Measurements from ENCODE around the gene DBH.

Gene DBH

DNA sequence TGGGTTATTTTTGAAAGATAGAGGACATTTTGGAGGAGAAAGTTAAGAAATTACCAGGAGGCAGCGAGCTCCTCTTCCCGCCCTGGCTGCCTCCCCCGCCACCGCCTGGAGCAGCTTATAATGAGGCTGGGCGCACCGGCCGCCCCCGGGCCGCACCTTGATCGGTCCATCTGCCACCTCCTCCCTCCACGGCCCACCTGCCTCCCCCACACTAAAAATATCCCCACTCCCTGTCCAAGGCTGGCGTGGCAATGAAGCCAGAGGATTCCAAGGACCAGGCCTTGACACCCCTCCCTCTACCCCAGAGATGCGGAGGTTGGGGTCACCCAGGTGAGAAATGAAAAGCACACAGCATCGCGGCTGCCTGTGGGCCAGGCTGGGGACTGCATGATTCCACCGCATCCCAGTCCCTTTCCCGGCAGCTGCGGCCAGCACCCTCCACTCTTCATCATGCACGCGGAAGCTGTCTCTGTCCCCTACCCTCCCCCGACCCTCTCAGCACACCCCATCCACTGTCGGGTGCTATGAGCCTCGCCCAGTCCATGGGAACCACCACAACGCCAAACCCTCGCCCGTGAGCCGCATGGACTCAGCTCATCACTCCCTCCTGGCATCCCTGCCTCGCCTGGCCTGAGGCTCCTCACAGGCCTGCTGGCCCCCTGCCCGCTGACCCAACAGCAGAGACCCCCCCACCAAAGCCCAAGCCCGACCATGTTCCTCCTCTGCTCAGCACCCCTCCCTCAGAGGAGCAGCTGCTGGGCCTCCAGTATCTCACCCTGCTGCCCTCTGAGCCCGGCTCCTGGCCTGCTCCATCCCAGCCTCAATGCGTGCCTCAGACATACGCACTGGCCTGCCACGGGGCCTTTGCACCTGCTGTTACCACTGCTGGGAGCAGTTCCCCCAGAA lies 51.9 kb downstream of the DBH start:
- Histone ChIP-seq H3K9me3 (replicated peaks in 1 of 11) (no peaks in the 10 kb centered on the region), H3K9ac (no peak overlapping the region), H3K4me1 (peaks cover 23 to 64% (median 59%) of the 10 kb centered on the region in 10 experiments), H3K36me3 (peaks cover 0 to 7% (median under 1%) of the 10 kb centered on the region in 11 experiments; a peak in 3 of 22 replicates), H3K27ac (no peak overlapping the region), H3K4me3 (no peak overlapping the region), H3K4me2 (no peak overlapping the region), H3K27me3 (no peaks in the 10 kb centered on the region), H4K20me1 (0 out of 22 replicates have a peak, but pooled peaks cover 0 to 5% (median 0%) of the 10 kb centered on the region in 11 experiments)
- TF ChIP-seq Cebpa-rat (IDR thresholded peaks at IDR 0.05): no peak

DNA sequence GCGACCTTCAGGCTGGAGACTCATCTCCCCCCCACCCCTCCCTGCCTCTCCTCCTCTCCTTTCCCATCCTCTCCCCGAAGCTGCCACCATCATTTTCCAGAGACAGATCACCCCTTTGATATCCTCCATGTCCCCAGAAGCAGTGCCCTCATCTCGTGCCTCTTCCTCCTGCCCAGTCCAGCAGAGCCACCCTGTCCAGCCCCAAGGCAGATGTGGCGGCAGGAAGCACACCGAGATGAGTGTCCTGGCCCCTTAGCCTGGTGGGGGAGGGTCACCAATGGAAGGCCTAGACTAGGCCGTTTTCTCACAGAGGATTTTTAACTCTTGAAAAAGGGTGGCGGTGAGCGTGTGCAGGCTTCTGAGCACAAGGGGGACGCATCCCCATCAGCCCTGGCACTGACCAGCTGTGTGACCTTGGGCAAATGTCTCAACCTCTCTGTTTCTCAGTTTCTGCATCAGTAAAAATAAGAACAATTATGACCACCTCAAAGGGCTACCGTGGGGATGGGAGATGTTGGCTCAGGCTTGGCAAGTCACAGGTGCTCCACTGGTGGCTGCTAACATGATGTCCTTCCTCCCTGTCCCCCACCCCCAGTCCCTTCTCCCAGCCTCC lies 53.1 kb downstream of the DBH start:
- Histone ChIP-seq H3K36me3 (peaks cover 0 to 15% (median 8%) of the 10 kb centered on the region in 11 experiments; a peak in 7 of 22 replicates), H3K27ac (no peak overlapping the region), H3K4me2 (no peak overlapping the region), H3K27me3 (no peaks in the 10 kb centered on the region), H3K4me1 (peaks cover 12 to 54% (median 48%) of the 10 kb centered on the region in 10 experiments), H3K9ac (no peak overlapping the region), H4K20me1 (0 out of 22 replicates have a peak, but pooled peaks cover 0 to 5% (median 0%) of the 10 kb centered on the region in 11 experiments), H3K9me3 (replicated peaks in 1 of 11) (no peaks in the 10 kb centered on the region), H3K4me3 (no peak overlapping the region)
- TF ChIP-seq Cebpa-rat (IDR thresholded peaks at IDR 0.05): no peak

DNA sequence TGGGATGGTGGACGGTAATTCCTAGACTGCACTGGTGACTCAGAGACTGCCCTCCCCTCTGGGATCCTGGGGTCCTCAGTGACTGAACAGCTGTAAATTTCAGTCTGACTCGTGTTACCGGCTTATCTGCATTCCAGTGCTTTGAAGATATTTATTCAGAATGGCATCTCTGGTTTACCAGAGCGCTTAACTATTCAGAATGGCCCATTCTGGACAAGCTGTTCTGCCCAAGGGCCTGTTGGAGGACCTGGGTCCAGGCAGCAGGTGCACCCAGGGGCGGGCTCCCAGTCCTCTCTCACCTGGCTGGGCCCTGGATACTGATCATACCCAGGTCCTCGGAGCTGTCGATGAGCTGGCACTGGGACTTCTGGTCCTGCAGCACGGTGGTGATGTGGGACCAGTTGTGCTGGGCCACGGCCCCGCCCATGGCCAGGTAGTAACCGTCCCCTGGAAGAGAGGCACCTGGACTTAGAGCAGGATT lies 54.0 kb downstream of the DBH start:
- Histone ChIP-seq H3K36me3 (peaks cover 0 to 17% (median 11%) of the 10 kb centered on the region in 11 experiments; a peak in 7 of 22 replicates), H3K4me2 (no peak overlapping the region), H3K27ac (no peak overlapping the region), H3K27me3 (no peaks in the 10 kb centered on the region), H3K4me1 (peaks cover 7 to 54% (median 47%) of the 10 kb centered on the region in 10 experiments; a peak in 18 of 20 replicates), H4K20me1 (0 out of 22 replicates have a peak, but pooled peaks cover 0 to 5% (median 0%) of the 10 kb centered on the region in 11 experiments), H3K9ac (0 out of 22 replicates have a peak overlapping the region, but pooled peaks of 1 of the 11 experiments have one; percentile 9), H3K4me3 (no peak overlapping the region), H3K9me3 (replicated peaks in 1 of 11) (no peaks in the 10 kb centered on the region)
- TF ChIP-seq Cebpa-rat (IDR thresholded peaks at IDR 0.05): no peak

- Histone ChIP-seq H3K27me3 (no peaks in the 10 kb centered on the region), H4K20me1 (peaks cover 0 to 5% (median 0%) of the 10 kb centered on the region in 11 experiments; a peak in 1 of 22 replicates), H3K4me2 (peak overlapping the region in 9 of 11 experiments; percentile 0 to 57 (median 18); a peak in 9 of 22 replicates), H3K36me3 (peaks cover 0 to 17% (median 11%) of the 10 kb centered on the region in 11 experiments; a peak in 7 of 22 replicates), H3K9ac (peak overlapping the region in 1 of 11 experiments; percentile 7; a peak in 1 of 22 replicates), H3K27ac (no peak overlapping the region), H3K4me1 (peaks cover 7 to 53% (median 44%) of the 10 kb centered on the region in 10 experiments; a peak in 18 of 20 replicates), H3K4me3 (no peak overlapping the region), H3K9me3 (replicated peaks in 1 of 11) (no peaks in the 10 kb centered on the region)
- no peak for TF ChIP-seq Cebpa-rat (IDR thresholded peaks at IDR 0.05)
These were observed 55.0 kb downstream of the DBH start for GRCh38 chr9:133691191-133691590.

GRCh38 chr9:133691626-133692363 lies 55.6 kb downstream of the DBH start:
- no peak overlapping the region for H3K27ac ChIP-seq
- peaks cover 7 to 49% (median 42%) of the 10 kb centered on the region in 10 experiments; a peak in 18 of 20 replicates for H3K4me1 ChIP-seq
- H3K4me3 ChIP-seq: no peak overlapping the region
- H4K20me1 ChIP-seq: peaks cover 0 to 5% (median 0%) of the 10 kb centered on the region in 11 experiments; a peak in 1 of 22 replicates
- peak overlapping the region in 1 of 11 experiments; percentile 7; a peak in 1 of 22 replicates for H3K9ac ChIP-seq
- peaks cover 0 to 17% (median 11%) of the 10 kb centered on the region in 11 experiments; a peak in 7 of 22 replicates for H3K36me3 ChIP-seq
- peak overlapping the region in 10 of 11 experiments; percentile 0 to 57 (median 26); a peak in 13 of 22 replicates for H3K4me2 ChIP-seq
- H3K9me3 ChIP-seq (replicated peaks in 1 of 11): no peaks in the 10 kb centered on the region
- no peaks in the 10 kb centered on the region for H3K27me3 ChIP-seq
- no peak for TF ChIP-seq Cebpa-rat (IDR thresholded peaks at IDR 0.05)

DNA sequence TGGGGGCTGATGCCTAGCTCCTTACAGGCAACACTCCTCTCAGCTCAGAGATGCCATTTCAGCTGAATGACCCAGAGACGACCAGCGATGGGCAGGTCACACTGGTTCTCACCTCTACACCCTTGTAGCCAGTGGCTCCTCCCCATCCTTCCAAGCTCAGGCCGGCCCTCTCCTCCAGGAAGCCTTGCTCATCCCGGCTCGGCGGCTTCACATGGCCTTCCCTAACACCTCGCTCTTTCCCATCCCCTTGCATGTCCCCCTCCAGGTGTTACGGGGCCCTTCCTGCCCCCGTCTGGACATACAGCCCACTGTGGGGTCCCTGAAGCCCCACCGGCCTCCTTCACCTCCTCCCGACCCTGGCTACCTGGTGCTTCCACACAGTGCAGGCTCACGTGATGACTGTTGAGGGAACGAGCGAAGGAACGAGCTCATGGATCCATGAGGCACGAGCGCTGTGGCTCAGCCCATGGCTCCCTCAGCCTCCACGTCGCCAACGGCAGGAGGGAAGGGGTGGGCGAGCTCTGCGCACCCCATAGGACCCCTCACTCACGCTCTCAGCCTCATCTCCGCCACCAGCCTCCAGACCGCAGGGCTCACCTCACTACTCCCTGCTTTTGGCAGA lies 56.3 kb downstream of the DBH start:
- no peaks in the 10 kb centered on the region for H3K9me3 ChIP-seq (replicated peaks in 1 of 11)
- TF ChIP-seq Cebpa-rat (IDR thresholded peaks at IDR 0.05): no peak
- H4K20me1 ChIP-seq: peaks cover 0 to 5% (median 0%) of the 10 kb centered on the region in 11 experiments; a peak in 1 of 22 replicates
- H3K4me1 ChIP-seq: peaks cover 7 to 42% (median 36%) of the 10 kb centered on the region in 10 experiments; a peak in 18 of 20 replicates
- H3K27ac ChIP-seq: no peak overlapping the region
- H3K4me3 ChIP-seq: no peak overlapping the region
- peak overlapping the region in 4 of 11 experiments; percentile 10 to 34 (median 26); a peak in 3 of 22 replicates for H3K4me2 ChIP-seq
- H3K27me3 ChIP-seq: no peaks in the 10 kb centered on the region
- 0 out of 22 replicates have a peak overlapping the region, but pooled peaks of 1 of the 11 experiments have one; percentile 15 for H3K9ac ChIP-seq
- H3K36me3 ChIP-seq: peaks cover 0 to 17% (median 11%) of the 10 kb centered on the region in 11 experiments; a peak in 7 of 22 replicates

DNA sequence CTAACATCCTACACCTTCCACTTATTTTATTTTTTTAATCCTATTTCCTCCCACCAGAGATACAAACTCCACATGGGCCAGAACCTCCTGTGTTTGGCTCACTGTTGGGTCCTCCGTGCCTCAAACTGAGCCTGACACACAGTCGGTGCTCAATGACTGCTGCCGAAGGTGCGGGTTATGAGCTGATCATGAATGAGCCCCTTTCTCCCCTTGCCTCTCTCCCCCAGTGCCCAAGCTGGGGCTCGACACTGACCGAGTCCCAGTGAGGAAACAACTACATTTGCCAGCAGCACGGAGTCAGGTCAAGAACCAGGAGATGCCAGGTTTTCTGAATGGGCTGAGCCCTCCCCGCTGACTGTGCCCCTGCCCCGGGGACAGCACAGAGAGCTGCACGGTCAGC lies 57.0 kb downstream of the DBH start:
- Histone ChIP-seq H3K27ac (no peak overlapping the region), H3K9me3 (replicated peaks in 1 of 11) (no peaks in the 10 kb centered on the region), H3K9ac (no peak overlapping the region), H3K4me1 (peaks cover 7 to 40% (median 35%) of the 10 kb centered on the region in 10 experiments; a peak in 18 of 20 replicates), H4K20me1 (peaks cover 0 to 5% (median 0%) of the 10 kb centered on the region in 11 experiments; a peak in 1 of 22 replicates), H3K27me3 (no peaks in the 10 kb centered on the region), H3K4me2 (no peak overlapping the region), H3K36me3 (peaks cover 0 to 17% (median 11%) of the 10 kb centered on the region in 11 experiments; a peak in 7 of 22 replicates), H3K4me3 (no peak overlapping the region)
- TF ChIP-seq Cebpa-rat (IDR thresholded peaks at IDR 0.05): no peak
